Measurements from ENCODE around the gene DHRSX.

GRCh38 chrX:2446815-2447214 lies 54.0 kb downstream of the DHRSX start:
- TF ChIP-seq SIX5 (IDR thresholded peaks at IDR 0.05; ENCODE audit: low read depth, low read length, severe bottlenecking) (no peak), SIN3A (IDR thresholded peaks at IDR 0.05; ENCODE audit: low read depth, low read length) (no peak), MTA2 (IDR thresholded peaks at IDR 0.05; ENCODE audit: low read depth) (no peak), HDAC2 (IDR thresholded peaks at IDR 0.05) (no peak), POLR2A (IDR thresholded peaks at IDR 0.05; ENCODE audit: low read depth, low read length) (no peak)
- TF ChIP-seq, protein P1, sequence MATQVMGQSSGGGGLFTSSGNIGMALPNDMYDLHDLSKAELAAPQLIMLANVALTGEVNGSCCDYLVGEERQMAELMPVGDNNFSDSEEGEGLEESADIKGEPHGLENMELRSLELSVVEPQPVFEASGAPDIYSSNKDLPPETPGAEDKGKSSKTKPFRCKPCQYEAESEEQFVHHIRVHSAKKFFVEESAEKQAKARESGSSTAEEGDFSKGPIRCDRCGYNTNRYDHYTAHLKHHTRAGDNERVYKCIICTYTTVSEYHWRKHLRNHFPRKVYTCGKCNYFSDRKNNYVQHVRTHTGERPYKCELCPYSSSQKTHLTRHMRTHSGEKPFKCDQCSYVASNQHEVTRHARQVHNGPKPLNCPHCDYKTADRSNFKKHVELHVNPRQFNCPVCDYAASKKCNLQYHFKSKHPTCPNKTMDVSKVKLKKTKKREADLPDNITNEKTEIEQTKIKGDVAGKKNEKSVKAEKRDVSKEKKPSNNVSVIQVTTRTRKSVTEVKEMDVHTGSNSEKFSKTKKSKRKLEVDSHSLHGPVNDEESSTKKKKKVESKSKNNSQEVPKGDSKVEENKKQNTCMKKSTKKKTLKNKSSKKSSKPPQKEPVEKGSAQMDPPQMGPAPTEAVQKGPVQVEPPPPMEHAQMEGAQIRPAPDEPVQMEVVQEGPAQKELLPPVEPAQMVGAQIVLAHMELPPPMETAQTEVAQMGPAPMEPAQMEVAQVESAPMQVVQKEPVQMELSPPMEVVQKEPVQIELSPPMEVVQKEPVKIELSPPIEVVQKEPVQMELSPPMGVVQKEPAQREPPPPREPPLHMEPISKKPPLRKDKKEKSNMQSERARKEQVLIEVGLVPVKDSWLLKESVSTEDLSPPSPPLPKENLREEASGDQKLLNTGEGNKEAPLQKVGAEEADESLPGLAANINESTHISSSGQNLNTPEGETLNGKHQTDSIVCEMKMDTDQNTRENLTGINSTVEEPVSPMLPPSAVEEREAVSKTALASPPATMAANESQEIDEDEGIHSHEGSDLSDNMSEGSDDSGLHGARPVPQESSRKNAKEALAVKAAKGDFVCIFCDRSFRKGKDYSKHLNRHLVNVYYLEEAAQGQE (IDR thresholded peaks at IDR 0.05; ENCODE audit: low read depth, low read length), result no peak
- TF ChIP-seq, protein P2, sequence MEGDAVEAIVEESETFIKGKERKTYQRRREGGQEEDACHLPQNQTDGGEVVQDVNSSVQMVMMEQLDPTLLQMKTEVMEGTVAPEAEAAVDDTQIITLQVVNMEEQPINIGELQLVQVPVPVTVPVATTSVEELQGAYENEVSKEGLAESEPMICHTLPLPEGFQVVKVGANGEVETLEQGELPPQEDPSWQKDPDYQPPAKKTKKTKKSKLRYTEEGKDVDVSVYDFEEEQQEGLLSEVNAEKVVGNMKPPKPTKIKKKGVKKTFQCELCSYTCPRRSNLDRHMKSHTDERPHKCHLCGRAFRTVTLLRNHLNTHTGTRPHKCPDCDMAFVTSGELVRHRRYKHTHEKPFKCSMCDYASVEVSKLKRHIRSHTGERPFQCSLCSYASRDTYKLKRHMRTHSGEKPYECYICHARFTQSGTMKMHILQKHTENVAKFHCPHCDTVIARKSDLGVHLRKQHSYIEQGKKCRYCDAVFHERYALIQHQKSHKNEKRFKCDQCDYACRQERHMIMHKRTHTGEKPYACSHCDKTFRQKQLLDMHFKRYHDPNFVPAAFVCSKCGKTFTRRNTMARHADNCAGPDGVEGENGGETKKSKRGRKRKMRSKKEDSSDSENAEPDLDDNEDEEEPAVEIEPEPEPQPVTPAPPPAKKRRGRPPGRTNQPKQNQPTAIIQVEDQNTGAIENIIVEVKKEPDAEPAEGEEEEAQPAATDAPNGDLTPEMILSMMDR (IDR thresholded peaks at IDR 0.05 in 2 of 3, conservative IDR thresholded peaks at IDR 0.05 in 1 of 3; ENCODE audit: control insufficient read depth in 2 of 3, extremely low read depth in 1 of 3, insufficient read depth in 1 of 3, low read depth in 3 of 3, low read length in 3 of 3), result no peak
